D721Med (cell line): ENCODE data around the gene FES.
"Not testable (repeated sequence)": the region's sequence is repeated elsewhere in the genome, so short reads cannot be mapped to it uniquely, and the experiment has no call there.

ENCODE experiments used
- DNase-seq: peaks from one replicate; pipeline ENCODE4 v3.0.0; 2011; ENCODE audit warnings: low spot score; ENCODE audit not compliant: insufficient read length
- FAIRE-seq: peaks from 2 replicates; lab custom pipeline; 2011; peaks lifted over from hg19 to GRCh38; lab: Jason Lieb, UNC
- TF ChIP-seq, protein P1 (sequence below): IDR thresholded peaks from 2 replicates; pipeline ENCODE4 v1.5.1; 2012; ENCODE audit warnings: mild to moderate bottlenecking, control low read depth; ENCODE audit not compliant: insufficient read depth; ENCODE audit errors: missing control alignments

The FES gene

DNA sequence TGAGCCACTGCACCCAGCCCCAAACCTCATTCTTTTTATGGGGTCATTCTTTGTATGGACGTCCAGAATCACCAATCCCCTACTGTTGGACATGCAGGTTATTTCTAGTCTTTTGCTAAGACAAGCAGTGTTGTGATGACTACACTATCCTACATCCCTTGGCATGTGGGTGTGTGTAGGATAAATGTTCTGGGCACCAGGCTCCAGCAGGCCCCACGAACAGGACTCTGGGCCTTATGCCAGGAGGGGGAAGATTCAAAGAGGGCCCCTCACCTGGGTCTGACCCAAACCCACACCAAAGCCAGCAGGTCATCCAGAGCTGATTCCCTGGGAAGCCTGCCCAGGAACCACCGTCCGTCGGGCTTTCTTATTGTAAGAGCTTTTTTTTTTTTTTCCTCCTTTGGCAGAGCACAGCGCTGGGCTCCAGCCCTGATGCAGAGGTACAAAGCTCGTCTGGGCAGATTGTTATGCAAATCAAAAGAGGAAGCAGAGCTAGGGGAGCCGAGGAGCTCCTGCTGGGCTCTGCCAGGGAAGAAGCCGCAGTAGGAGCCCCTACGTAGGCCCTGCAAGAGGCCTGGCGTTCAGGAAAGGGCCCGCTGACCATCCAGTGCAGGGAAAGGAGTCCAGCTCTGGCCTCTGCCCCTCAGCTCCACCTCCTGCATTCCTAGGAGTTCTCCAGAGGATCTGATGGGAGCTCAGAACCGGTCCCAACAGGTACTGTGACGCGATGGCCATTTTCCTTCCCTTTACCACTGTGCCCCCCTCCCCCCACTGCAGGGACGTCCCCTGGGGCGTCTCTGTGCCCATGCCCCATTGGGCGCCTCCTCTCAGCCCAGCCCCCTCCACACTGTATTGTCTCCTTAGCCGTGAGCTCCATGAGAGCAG is 44.9 kb upstream of the FES start:
- no peak for FAIRE-seq
- DNase-seq = no peak

DNA sequence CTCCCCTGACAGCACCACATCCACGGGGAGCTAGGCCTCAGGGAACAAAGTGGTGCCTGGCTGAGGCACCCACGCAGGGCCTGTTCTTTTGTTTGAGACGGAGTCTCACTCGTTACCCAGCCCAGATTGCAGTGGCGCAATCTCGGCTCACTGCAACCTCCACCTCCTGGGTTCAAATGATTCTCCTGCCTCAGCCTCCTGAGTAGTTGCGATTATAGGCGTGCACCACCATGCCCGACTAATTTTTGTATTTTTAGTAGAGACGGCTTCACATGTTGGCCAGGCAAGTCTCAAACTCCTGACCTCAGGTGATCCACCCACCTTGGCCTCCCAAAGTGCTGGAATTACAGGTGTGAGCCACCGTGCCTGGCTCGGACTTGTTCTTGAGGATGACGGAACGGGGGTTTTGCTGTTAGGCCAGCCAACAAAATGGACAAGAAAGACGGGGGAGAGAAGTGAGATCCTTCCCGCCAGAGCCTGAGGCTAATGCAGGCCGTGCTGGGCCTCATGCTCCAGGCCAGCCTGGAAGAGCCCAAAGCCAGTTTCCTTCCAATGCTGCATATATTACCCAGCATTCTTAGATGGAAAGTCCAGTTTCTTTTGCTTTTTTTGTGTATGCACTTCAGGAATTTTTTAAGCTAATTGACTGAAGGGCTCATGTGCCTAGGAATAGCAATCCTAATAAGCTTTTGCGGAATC is 44.0 kb upstream of the FES start:
- FAIRE-seq (no peak), DNase-seq (no peak)
- TF ChIP-seq, protein P1, sequence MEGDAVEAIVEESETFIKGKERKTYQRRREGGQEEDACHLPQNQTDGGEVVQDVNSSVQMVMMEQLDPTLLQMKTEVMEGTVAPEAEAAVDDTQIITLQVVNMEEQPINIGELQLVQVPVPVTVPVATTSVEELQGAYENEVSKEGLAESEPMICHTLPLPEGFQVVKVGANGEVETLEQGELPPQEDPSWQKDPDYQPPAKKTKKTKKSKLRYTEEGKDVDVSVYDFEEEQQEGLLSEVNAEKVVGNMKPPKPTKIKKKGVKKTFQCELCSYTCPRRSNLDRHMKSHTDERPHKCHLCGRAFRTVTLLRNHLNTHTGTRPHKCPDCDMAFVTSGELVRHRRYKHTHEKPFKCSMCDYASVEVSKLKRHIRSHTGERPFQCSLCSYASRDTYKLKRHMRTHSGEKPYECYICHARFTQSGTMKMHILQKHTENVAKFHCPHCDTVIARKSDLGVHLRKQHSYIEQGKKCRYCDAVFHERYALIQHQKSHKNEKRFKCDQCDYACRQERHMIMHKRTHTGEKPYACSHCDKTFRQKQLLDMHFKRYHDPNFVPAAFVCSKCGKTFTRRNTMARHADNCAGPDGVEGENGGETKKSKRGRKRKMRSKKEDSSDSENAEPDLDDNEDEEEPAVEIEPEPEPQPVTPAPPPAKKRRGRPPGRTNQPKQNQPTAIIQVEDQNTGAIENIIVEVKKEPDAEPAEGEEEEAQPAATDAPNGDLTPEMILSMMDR = no peak

More for the DNA sequence above, 44.9 kb upstream of the FES start:
- TF ChIP-seq, protein P1 = no peak

DNA sequence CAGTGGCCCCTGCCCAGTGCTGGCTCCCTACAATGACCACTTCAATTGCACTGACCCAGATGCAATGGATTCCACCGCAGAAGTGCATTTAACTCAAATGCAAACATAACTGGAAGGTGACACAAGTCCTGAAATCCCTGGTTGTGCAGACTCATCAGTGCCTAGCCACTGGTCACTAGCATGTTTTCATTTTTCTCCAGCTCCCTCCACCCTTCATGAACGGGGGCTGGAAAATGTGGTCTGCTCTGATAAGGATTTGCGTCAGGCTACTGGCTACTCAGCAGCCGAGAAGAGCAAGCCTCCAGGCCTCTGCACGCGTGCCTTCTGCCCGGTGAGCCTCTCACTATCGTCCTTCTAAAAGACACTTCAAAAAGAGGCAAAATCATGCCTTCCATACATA is 43.4 kb upstream of the FES start:
- TF ChIP-seq, protein P1 = no peak
- DNase-seq (no peak), FAIRE-seq (no peak)

DNA sequence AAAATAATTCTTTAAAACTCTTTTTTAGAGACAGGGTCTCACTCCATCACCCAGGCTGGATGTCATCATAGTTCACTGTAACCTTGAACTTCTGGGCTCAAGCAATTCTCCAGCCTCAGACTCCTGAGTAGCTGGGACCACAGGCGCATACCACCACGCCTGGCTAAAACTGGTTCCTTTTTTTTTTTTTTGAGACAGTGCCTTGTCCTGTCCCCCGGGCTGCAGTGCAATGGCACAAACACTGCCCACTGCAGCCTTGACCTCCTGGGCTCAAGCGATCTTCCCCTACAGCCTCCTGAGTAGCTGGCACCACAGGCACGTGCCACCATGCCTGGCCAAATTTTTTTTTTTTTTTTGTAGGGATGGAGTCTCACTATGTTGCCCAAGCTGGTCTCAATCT is 39.6 kb upstream of the FES start:
- TF ChIP-seq, protein P1 = no peak
- DNase-seq (no peak), FAIRE-seq (no peak)

DNA sequence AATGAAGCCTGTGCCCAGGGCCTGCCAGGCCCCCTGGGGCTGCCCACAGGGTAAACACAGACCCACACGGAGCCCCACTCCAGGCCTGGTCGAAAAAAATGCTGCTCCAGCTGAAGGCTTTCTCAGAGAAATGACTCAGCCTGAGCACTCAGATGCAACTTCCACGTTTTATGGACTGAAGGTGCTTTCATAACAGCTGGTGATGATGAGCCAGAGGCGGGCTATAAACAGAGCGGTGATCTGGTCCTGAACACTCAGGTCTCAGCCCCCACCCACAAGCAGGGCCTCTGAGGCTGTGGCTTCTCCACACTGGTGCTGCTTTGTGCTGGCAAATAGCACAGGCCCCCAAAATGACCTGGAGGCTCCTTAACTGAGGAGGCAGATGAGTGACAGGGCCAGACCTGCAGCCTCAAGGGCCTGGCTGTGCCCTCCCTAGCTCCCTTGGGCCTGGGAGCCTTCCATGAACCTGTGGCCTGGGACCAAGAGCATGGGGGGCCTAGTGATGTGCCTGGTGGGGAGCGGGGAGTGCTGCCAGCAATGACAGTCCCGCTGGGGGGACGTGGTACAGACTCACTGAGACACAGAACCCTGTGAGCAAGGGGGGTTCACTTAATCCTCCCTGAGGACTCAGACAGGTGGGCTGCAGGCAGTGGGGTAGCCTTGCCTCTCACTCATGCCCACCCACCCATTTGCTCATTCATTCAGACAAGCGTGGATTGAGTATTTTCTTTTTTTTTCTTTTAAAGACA is 38.9 kb upstream of the FES start:
- DNase-seq (no peak), FAIRE-seq (no peak)
- TF ChIP-seq, protein P1 = no peak

DNA sequence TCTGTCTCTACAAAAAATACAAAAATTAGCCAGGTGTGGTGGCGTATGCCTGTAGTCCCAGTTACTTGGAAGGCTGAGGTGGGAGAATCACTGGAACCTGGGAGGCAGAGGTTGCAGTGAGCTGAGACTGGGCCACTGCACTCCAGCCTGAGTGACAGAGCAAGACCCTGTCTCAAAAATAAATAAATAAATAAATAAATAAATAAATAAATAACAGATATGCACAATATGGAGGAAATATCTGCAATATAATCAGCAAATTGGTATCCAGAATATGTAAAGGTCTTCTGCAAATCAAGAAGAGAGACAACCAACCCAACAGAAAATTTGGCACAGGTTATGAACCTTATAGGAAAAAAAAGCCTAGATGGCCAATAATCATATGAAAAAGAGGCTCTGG is 34.9 kb upstream of the FES start:
- not testable (repeated sequence) for DNase-seq, FAIRE-seq

DNA sequence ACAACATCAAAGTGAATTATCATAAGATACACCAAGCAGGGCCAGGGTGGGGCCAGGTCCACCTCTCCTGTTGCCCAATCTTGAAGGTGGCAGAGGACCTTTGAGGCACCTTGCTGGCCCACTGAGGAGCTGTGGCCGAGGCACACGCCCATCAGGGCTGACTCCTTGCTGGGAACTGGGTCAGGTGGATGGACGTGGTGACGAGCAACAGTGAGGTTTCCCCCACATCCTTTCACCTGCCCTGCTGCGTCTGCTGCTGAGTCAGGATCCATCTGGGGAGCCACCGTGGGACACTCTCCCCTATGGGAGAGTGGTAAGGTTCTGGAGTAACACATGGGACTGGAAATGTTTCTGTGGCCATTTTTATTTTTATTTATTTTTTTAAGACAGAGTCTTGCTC is 33.2 kb upstream of the FES start:
- DNase-seq (no peak), FAIRE-seq (no peak)
- TF ChIP-seq, protein P1 = no peak
